Ovary (tissue), 9 donors: ENCODE results near the gene FTO. TPM values are rescaled to one million over a fixed set of nuclear protein-coding genes. Genes with fewer than 3 reads are reported as not detected.

ENCODE experiments used
- DNase-seq, 5 donors: peaks; one replicate each; pipeline ENCODE4 v3.0.0-alpha.2; 2019 to 2020
- H3K27ac ChIP-seq, 2 donors: fragments of 200-600 bp; one replicate each; pipeline versions ENCODE4 v1.5.1 to v1.8.0; 2019 to 2022
- H3K27me3 ChIP-seq: fragments of 200-600 bp; one replicate; pipeline ENCODE4 v1.8.0; 2022
- H3K36me3 ChIP-seq: fragments of 200-600 bp; sonication (generic); one replicate; pipeline ENCODE4 v1.5.1; 2019
- H3K4me1 ChIP-seq: one replicate; pipeline ENCODE4 v1.8.1; 2013; ENCODE audit warnings: mild to moderate bottlenecking, moderate library complexity; ENCODE audit not compliant: insufficient read depth
- H3K4me3 ChIP-seq: fragments of 200-600 bp; sonication (generic); one replicate; pipeline ENCODE4 v1.5.1; 2017
- H3K9me3 ChIP-seq, 2 donors: fragments of 200-600 bp in 1 of 2; sonication (generic) in 1 of 2; one replicate each; pipeline versions ENCODE4 v1.5.1 to v1.8.1; 2013 to 2019; ENCODE audit warnings: mild to moderate bottlenecking in 1 of 2, moderate library complexity in 1 of 2
- CTCF ChIP-seq, 3 donors: fragments of 450-650 bp in 2 of 3; fragments of 200-600 bp in 1 of 3; IDR thresholded peaks; one replicate each; pipeline versions ENCODE4 v1.5.1 to v1.8.0; 2016 to 2022; ENCODE audit warnings: antibody characterized with exemption in 3 of 3, mild to moderate bottlenecking in 1 of 3
- EP300 ChIP-seq: sonication (generic); formaldehyde crosslinking; IDR thresholded peaks from one replicate; pipeline ENCODE4 v1.6.1; 2017; ENCODE audit warnings: antibody characterized with exemption
- POLR2A ChIP-seq: fragments of 450-650 bp; IDR thresholded peaks from one replicate; pipeline ENCODE4 v1.6.1; 2017; ENCODE audit warnings: antibody characterized with exemption, mild to moderate bottlenecking, moderate library complexity
- WGBS, 3 donors: extraction: QIAGEN DNeasy Blood & Tissue Kit in 1 of 3; methylation state at CpG; one replicate each; pipeline versions ENCODE4 v1.1.5 to v1.1.7; 2013 to 2017; 5-methylcytosine and 5-hydroxymethylcytosine counted together
- intact Hi-C, 4 donors: fragments of 100-400 bp; cut with DNase I; formaldehyde crosslinking; loops; one replicate each; pipeline versions ENCODE4 v1.11.0 to v1.15.1; 2022 to 2023
- polyA plus RNA-seq, 2 donors: library from polyadenylated mRNA; stranded (reverse); fragments of 200-250 nt in 1 of 2; fragments of 350-450 nt in 1 of 2; fragmentation: Illumina TruSeq in 1 of 2; extraction: RNeasy Lipid Tissue Mini Kit (QIAGEN cat#74804) in 1 of 2; gene quantifications; one replicate each; pipeline ENCODE4 v1.2.3, GENCODE V29; 2013 to 2014
- total RNA-seq, 7 donors: library from RNA; depleted of rRNA in 2 of 7; stranded (reverse); fragments of >200 nt in 2 of 7; fragmentation: NEBNext Ultra II Directional in 3 of 7; extraction: Animal tissue kit (Norgen Biotek cat#: 25700) in 3 of 7; gene quantifications; one replicate each; pipeline versions ENCODE4 v1.1.0 to v1.2.4, GENCODE V29; 2016 to 2023
- donor health status: DM: no; HTN: no; CAD: no; lungs with moderate emphysema.
- donor health status: DM: no; HTN: no; CAD: no.
- donor health status: Bipolar disorder and iron deficiency.
- donor health status: DM: yes; HTN: yes; CAD: no.
- donor health status: DM: no; HTN: no; CAD: no.
- donor health status: DM: yes; HTN: yes; CAD: no.

The FTO gene
- total and polyA plus RNA-seq, 9 donors = 43.6 to 128 (median 91.4) TPM

DNA sequence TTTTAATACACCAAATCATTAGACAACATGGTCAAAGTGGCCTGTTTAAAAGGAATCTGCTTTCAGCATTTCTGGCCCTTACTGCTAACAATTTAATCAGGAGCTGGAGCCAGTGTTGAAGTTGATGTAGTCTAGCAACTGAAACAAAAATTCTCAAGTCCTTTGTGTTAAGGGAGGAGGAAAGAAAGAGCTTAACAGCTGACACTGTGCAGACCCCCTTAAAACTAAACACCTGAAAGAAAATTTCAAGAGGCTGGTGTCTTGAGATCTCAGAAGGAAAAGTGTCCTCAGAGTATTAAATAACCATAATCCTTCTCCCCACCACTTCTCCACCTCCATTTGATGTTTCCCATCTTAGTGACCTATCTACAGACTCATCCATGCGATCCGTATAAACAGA lies 232.1 kb downstream of the FTO start:
- Histone ChIP-seq H3K4me3 (no peak overlapping the region), H3K27ac (no peak overlapping the region), H3K36me3 (no peaks in the 10 kb centered on the region), H3K4me1 (no peaks in the 10 kb centered on the region), H3K9me3 (no peaks in the 10 kb centered on the region), H3K27me3 (no peaks in the 10 kb centered on the region)
- intact Hi-C loops = no loop called here
- DNase-seq = no peak
- TF ChIP-seq EP300 = no peak
- no peak for TF ChIP-seq POLR2A
- WGBS, 3 donors = 92 to 97% (median 95%) methylated on average over 2 of the region's 2 CpGs

DNA sequence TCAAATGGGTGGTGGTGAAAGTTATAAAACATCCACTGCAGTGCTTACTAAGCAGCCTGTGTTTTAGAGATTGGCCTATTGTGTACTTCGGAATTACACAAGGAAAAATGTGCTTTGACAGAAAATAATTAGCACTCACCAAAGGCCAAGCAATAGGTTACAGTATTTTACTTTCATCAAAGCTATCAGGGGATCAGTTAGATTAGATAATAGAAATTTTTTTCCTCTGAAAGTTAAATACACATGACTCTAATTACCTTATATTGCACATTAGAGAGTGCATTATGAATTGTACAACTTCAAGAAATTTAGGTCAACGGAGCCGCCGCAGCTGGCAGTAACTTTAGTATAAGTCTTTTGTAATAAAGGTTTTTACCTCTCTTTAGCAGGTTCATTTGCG lies 232.6 kb downstream of the FTO start:
- 96 to 98% (median 96%) methylated on average over 5 of the region's 5 CpGs for WGBS, 3 donors
- Histone ChIP-seq H3K27ac (no peak overlapping the region), H3K9me3 (no peaks in the 10 kb centered on the region), H3K4me3 (no peak overlapping the region), H3K27me3 (no peaks in the 10 kb centered on the region), H3K4me1 (no peaks in the 10 kb centered on the region), H3K36me3 (no peaks in the 10 kb centered on the region)
- no peak for TF ChIP-seq EP300
- no peak for TF ChIP-seq CTCF (IDR thresholded peaks at IDR 0.05)
- no peak for TF ChIP-seq POLR2A
- intact Hi-C loops = no loop called here
- no peak for DNase-seq

- TF ChIP-seq EP300 (no peak), POLR2A (no peak), CTCF (IDR thresholded peaks at IDR 0.05) (no peak)
- no peaks in the 10 kb centered on the region for H3K36me3 ChIP-seq
- no peaks in the 10 kb centered on the region for H3K4me1 ChIP-seq
- H3K27me3 ChIP-seq = no peaks in the 10 kb centered on the region
- H3K9me3 ChIP-seq = no peaks in the 10 kb centered on the region
- no peak overlapping the region for H3K27ac ChIP-seq
- WGBS, 3 donors = 77 to 79% (median 78%) methylated on average over 10 of the region's 10 CpGs
- no peak for DNase-seq
- intact Hi-C loops = no loop called here
- no peak overlapping the region for H3K4me3 ChIP-seq
These were observed 233.4 kb downstream of the FTO start for GRCh38 chr16:53937161-53937880.

GRCh38 chr16:53944025-53944424 lies 240.1 kb downstream of the FTO start:
- Histone ChIP-seq H3K27ac (no peak overlapping the region), H3K4me3 (no peak overlapping the region), H3K9me3 (no peaks in the 10 kb centered on the region), H3K4me1 (no peaks in the 10 kb centered on the region), H3K36me3 (no peaks in the 10 kb centered on the region), H3K27me3 (no peaks in the 10 kb centered on the region)
- no peak for TF ChIP-seq POLR2A
- no peak for TF ChIP-seq EP300
- intact Hi-C loops = no loop called here
- 97 to 100% (median 98%) methylated on average over 2 of the region's 2 CpGs for WGBS, 3 donors
- DNase-seq = no peak

GRCh38 chr16:53945996-53946395 lies 242.0 kb downstream of the FTO start:
- TF ChIP-seq EP300 (no peak), CTCF (IDR thresholded peaks at IDR 0.05) (peak in 1 of 3 donors; percentile 16), POLR2A (no peak)
- Histone ChIP-seq H3K9me3 (no peaks in the 10 kb centered on the region), H3K4me1 (no peaks in the 10 kb centered on the region), H3K4me3 (no peak overlapping the region), H3K36me3 (no peaks in the 10 kb centered on the region), H3K27ac (no peak overlapping the region), H3K27me3 (no peaks in the 10 kb centered on the region)
- WGBS, 3 donors = 67 to 76% (median 75%) methylated on average over 2 of the region's 2 CpGs
- DNase-seq = no peak
- intact Hi-C loops = no loop called here
